GM12874 (cell line): ENCODE measurements around the gene CDK2.

Experiments
- CTCF ChIP-seq: IDR thresholded peaks from 2 replicates; pipeline ENCODE4 v1.5.1; 2011; ENCODE audit warnings: low read depth, mild to moderate bottlenecking, control low read depth, low read length, moderate library complexity; ENCODE audit not compliant: insufficient read depth

CDK2 gene

GRCh38 chr12:55969356-55969755, 2.7 kb downstream of the CDK2 start:
- TF ChIP-seq CTCF, result no peak

- no peak for TF ChIP-seq CTCF
These were observed 4.1 kb downstream of the CDK2 start for GRCh38 chr12:55970775-55971174.

GRCh38 chr12:55972042-55972441, 5.4 kb downstream of the CDK2 start:
- no peak for TF ChIP-seq CTCF

GRCh38 chr12:55972456-55972855, 5.8 kb downstream of the CDK2 start:
- TF ChIP-seq CTCF, result no peak

- no peak for TF ChIP-seq CTCF
These were observed 6.4 kb downstream of the CDK2 start for GRCh38 chr12:55972911-55973598.

- TF ChIP-seq CTCF, result no peak
These were observed 7.1 kb downstream of the CDK2 start, which contains the start of gene RAB5B for GRCh38 chr12:55973599-55974307. TSS of gene RAB5B (plus strand) at chr12:55974078. CDS start at chr12:55986961, 12,883 bp downstream.

- TF ChIP-seq CTCF, result no peak
These were observed 7.7 kb downstream of the CDK2 start for GRCh38 chr12:55974308-55974730.
